Choroid plexus epithelial cell (primary cell): ENCODE measurements around the gene TTLL8.

Source experiments
- DNase-seq: peaks from one replicate; pipeline ENCODE4 v3.0.0-alpha.2; 2010; ENCODE audit warnings: low read depth
- H3K4me3 ChIP-seq: 2 replicates; pipeline ENCODE4 v1.5.1; 2011; ENCODE audit warnings: low read depth, mild to moderate bottlenecking, control low read depth, low read length, moderate library complexity
- TF ChIP-seq, protein P1 (sequence below): conservative IDR thresholded peaks from 2 replicates; pipeline ENCODE4 v1.5.1; 2011; ENCODE audit warnings: low read depth, mild to moderate bottlenecking, control low read depth, inconsistent platforms, low read length, moderate library complexity

The TTLL8 gene

DNA sequence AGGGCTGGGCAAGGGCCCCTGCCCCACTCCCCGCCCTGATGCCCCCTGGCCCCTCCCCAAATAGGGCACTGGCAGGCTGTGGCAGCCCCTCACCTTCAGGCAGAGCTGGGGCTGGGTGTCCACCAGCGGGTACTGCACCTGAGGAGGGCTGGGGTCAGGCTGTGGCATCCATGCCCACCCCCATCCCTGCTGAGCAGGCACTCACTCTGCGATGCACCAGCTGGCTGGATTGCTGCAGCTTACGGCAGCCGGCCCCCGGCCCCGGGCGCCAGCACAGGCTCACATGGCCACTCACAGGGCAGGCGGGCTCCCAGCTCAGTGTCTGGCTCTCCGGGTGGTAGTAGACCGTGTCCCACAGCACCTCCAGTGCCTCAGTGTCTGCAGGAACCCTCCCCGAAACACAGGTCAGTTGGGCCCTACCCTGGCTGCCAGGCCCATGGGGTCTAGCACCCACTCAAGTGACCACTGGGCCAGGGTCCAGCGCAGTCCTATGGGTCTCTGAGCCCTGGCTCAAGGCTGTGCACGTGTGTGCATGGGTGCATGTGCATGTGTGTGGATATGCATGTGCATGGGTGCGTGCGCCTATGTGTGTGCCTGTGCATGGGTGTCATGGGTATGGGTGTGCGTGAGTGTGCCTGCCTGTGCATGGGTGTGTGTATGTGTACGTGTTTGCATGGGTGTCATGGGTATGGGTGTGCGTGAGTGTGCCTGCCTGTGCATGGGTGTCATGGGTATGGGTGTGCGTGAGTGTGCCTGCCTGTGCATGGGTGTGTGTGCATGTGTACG lies 60.0 kb downstream of the TTLL8 start:
- H3K4me3 ChIP-seq: no peak overlapping the region
- no peak for DNase-seq
- TF ChIP-seq, protein P1, sequence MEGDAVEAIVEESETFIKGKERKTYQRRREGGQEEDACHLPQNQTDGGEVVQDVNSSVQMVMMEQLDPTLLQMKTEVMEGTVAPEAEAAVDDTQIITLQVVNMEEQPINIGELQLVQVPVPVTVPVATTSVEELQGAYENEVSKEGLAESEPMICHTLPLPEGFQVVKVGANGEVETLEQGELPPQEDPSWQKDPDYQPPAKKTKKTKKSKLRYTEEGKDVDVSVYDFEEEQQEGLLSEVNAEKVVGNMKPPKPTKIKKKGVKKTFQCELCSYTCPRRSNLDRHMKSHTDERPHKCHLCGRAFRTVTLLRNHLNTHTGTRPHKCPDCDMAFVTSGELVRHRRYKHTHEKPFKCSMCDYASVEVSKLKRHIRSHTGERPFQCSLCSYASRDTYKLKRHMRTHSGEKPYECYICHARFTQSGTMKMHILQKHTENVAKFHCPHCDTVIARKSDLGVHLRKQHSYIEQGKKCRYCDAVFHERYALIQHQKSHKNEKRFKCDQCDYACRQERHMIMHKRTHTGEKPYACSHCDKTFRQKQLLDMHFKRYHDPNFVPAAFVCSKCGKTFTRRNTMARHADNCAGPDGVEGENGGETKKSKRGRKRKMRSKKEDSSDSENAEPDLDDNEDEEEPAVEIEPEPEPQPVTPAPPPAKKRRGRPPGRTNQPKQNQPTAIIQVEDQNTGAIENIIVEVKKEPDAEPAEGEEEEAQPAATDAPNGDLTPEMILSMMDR: no peak

- TF ChIP-seq, protein P1: no peak
Observed at GRCh38 chr22:49997251-49997599, 60.9 kb downstream of the TTLL8 start.

DNA sequence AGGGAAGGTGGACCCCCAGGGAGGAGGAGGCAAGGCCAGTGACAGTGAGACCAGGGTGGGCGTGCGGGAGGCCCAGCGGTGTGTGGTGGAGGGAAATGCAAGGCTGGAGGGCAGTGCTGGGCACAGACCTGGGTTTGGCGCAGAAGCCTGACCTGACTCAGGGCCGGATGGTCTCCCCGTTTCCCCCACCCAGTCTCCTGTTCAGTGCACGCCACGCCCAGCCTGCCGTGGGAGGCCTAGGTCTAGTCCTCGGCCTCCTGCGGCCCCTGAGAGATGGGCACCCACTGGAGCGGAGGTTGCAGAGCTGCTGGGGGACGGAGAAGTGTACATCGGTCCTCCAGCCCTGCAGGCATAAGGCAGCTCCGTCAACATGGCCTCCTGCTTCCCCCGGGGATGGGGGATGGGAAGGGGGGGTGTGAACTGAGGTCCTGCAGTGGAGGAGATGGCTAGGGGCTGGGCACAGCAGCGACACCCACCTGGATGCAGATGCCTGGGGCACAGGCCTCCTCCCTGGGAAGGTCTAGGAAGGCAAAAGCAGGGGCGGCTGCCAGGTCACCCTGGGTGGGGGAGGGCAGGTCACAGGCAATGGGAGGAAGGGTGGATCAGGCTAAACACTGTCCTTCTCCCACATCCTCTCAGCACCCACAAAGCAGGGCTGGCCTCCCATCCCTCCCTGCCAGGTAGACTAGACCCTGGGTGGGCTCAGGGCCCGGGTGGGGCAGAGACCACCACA lies 61.4 kb downstream of the TTLL8 start:
- TF ChIP-seq, protein P1: no peak
- no peak overlapping the region for H3K4me3 ChIP-seq
- no peak for DNase-seq

More at GRCh38 chr22:49997251-49997599, 60.9 kb downstream of the TTLL8 start:
- H3K4me3 ChIP-seq: no peak overlapping the region
- DNase-seq: no peak

- TF ChIP-seq, protein P1: no peak
- no peak for DNase-seq
- no peak overlapping the region for H3K4me3 ChIP-seq
Observed at GRCh38 chr22:49996119-49996517, 62.0 kb downstream of the TTLL8 start.

DNA sequence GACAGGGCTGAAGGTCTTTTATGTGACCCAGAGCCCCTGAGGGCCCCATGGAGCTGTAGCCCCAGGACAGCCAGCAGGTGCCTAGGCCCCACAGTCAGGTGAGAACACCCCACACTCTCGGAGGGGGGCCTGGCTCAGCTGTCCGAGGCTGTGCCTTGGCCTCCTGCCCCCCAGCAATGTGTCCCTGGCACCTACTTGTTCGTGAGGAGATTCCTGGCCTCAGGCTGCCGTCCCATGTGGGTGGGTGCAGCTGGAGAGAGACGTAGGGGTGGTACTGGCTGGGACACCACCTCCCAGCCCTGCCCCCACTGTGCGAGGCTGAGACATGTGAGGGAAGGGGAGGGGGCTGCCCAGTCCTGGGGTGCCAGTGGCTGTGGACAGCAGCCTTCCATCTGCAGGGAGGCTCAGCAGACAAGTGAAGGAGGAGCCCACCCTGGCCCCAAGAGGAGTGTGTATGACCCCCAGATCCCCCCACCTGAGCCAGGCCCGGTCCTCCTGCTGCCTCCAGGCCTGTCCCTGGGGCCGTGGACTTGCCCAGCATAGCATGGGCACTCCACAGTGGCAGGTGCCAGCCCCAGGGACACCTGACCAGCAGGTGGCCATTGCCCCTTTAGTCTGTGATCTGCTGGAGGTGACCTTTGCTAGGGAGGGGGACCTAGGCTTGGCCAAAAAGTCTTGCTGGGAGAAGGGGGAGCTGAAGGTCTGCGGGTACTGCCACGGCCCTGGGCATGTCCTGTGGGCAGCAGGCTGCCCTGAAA lies 62.6 kb downstream of the TTLL8 start:
- no peak for DNase-seq
- no peak overlapping the region for H3K4me3 ChIP-seq
- TF ChIP-seq, protein P1: no peak

DNA sequence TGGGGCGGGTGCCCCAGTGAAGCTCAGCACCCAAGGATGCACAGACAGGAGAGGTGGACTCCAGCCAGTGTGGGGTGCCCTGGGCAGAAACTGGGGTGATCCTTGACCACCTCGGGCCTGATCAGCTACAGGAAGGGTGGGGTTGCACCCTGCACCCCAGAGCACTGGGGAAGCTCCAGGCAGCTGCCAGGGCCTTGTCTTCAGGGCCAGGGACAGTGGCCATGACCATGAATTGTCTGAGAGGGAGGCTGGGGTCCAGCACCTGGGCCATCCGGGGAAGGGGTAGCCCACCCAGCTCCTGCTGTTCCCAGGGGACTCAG lies 63.1 kb downstream of the TTLL8 start:
- no peak overlapping the region for H3K4me3 ChIP-seq
- DNase-seq: no peak
- TF ChIP-seq, protein P1: no peak
